Measurements from ENCODE around the gene TBC1D5.
"Not testable (repeated sequence)": the region's sequence is repeated elsewhere in the genome, so short reads cannot be mapped to it uniquely, and the experiment has no call there.

Gene TBC1D5

DNA sequence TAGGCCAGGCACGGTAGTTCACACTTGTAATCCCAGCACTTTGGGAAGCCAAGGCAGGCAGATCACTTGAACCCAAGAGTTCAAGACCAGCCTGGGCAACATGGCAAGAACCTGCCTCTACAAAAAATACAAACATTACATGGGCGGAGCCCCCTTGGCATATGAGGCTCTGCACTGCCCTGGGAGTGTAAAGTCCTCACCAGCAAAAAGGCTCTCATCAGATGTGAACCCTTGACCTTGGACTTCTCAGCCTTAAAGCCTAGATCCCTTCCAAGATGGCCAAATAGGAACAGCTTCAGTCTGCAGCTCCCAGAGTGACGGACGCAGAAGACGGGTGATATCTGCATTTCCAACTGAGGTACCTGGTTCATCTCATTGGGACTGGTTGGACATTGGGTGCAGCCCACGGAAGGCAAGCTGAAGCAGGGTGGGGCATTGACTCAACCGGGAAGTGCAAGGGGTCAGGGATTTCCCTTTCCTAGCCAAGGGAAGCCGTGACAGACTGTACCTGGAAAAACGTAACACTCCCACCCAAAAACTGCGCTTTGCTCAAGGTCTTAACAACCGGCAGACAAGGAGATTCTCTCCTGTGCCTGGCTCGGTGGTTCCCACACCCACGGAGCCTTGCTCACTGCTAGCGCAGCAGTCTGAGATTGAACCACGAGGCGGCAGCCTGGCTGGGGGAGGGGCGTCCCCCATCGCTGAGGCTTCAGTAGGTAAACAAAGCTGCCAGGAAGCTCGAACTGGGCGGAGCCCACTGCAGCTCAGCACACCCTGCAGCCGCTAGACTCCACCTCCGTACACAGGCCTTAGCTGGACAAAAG lies 49.4 kb downstream of the TBC1D5 start:
- H3K4me1 ChIP-seq (ENCODE audit: control insufficient read depth, insufficient read depth, low read length); H3K36me3 ChIP-seq (ENCODE audit: control insufficient read depth, insufficient read depth, low read length); H3K27me3 ChIP-seq (ENCODE audit: control insufficient read depth, insufficient read depth, low read length); H3K4me3 ChIP-seq (ENCODE audit: low read length); H3K27ac ChIP-seq (ENCODE audit: low read depth, low read length); H3K9ac ChIP-seq (ENCODE audit: low read length): not testable (repeated sequence)

DNA sequence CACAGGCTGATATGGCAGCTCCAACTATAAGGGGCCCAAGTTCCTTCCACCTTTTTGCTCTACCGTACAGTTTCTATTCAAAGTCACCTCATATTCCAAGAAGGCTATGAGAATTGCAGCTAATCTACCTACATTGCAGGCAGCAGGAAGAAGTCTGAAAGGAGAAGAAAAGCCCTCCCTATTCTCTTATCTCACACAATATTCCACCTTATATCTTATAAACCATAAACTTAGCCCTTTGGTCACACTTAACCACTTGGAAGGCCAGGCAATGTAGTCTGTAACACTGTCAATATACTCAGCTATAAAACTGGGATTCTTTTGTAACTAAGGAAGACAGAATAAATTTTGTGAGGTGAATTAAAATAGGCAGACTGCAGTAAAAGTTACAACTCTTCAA lies 54.9 kb downstream of the TBC1D5 start:
- Histone ChIP-seq H3K4me1 (ENCODE audit: control insufficient read depth, insufficient read depth, low read length) (no peaks in the 10 kb centered on the region), H3K27ac (ENCODE audit: low read depth, low read length) (no peak overlapping the region), H3K27me3 (ENCODE audit: control insufficient read depth, insufficient read depth, low read length) (no peaks in the 10 kb centered on the region), H3K36me3 (ENCODE audit: control insufficient read depth, insufficient read depth, low read length) (no peaks in the 10 kb centered on the region), H3K9ac (ENCODE audit: low read length) (no peak overlapping the region), H3K4me3 (ENCODE audit: low read length) (no peak overlapping the region)

DNA sequence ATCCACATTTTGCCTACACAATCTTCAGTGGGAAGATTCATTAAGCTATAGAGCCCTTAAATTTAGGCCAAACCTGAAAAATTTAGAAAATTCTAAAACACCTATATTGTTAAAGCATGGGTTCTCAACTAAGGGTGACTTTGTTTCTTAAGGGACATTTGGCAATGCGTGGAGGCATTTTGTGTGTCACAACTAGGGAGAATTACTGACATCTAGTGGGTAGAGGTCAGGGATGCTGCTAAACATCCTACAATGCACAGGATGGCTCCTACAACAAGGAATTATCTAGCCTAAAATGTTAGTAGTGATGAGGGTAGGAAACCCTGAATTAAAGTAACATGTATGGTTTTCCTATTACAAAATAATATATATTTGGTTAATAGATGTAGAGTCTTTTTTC lies 55.8 kb downstream of the TBC1D5 start:
- H3K4me1 ChIP-seq (ENCODE audit: control insufficient read depth, insufficient read depth, low read length), result no peaks in the 10 kb centered on the region
- H3K27ac ChIP-seq (ENCODE audit: low read depth, low read length), result no peak overlapping the region
- H3K4me3 ChIP-seq (ENCODE audit: low read length), result no peak overlapping the region
- no peaks in the 10 kb centered on the region for H3K27me3 ChIP-seq (ENCODE audit: control insufficient read depth, insufficient read depth, low read length)
- H3K36me3 ChIP-seq (ENCODE audit: control insufficient read depth, insufficient read depth, low read length), result no peaks in the 10 kb centered on the region
- H3K9ac ChIP-seq (ENCODE audit: low read length), result no peak overlapping the region

DNA sequence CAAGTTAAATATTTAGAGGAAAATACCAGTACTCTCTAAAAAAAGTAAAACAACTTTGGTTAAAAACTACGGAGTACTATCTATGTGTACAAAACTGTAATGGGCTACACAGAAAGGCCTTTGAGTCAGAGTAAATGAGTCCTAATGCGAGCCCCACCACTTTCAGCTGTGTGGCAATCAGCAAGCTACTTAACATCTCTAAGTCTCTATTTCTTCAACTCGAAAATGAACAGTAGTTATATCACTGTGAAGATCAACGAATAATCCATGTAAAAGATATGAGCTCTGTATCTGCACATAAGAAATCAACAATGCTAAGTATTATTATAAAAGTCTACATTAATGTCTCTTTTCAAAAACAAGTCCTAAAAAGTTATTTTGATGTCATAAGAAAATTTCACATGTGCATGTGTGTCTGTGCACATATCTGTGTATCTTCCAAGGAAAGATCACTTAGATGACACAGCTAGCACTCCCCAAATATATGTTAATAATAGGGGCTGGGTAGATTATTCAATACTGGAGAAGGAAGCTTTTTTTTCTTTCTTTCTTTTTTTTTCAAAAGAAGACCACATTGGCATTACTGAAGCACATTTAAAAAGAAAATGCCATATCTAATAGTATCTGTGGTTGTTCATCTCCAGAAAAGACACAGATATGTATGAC lies 58.8 kb downstream of the TBC1D5 start:
- Histone ChIP-seq H3K36me3 (ENCODE audit: control insufficient read depth, insufficient read depth, low read length) (no peaks in the 10 kb centered on the region), H3K27me3 (ENCODE audit: control insufficient read depth, insufficient read depth, low read length) (no peaks in the 10 kb centered on the region), H3K9ac (ENCODE audit: low read length) (no peak overlapping the region), H3K27ac (ENCODE audit: low read depth, low read length) (no peak overlapping the region), H3K4me3 (ENCODE audit: low read length) (no peak overlapping the region), H3K4me1 (ENCODE audit: control insufficient read depth, insufficient read depth, low read length) (no peaks in the 10 kb centered on the region)

DNA sequence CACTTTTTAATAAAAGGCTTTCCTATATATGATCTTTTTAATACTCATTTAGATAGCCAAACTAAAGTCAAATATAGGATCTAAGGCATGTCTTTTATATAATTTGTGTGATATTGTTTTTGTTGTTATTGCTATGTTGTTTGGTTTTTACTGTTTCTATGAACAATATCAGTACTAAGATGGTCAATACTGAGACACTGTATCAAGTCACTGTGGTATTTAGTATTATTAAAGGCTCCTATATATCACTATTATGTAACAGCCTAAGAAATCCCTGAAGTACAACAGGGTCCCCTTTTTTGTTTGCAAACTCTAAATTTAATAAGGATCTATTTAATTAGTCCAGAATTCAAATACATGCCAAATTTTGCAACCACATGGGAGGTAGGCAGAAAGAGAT lies 61.9 kb downstream of the TBC1D5 start:
- H3K27me3 ChIP-seq (ENCODE audit: control insufficient read depth, insufficient read depth, low read length), result no peaks in the 10 kb centered on the region
- no peak overlapping the region for H3K27ac ChIP-seq (ENCODE audit: low read depth, low read length)
- no peak overlapping the region for H3K9ac ChIP-seq (ENCODE audit: low read length)
- no peak overlapping the region for H3K4me3 ChIP-seq (ENCODE audit: low read length)
- no peaks in the 10 kb centered on the region for H3K4me1 ChIP-seq (ENCODE audit: control insufficient read depth, insufficient read depth, low read length)
- no peaks in the 10 kb centered on the region for H3K36me3 ChIP-seq (ENCODE audit: control insufficient read depth, insufficient read depth, low read length)

DNA sequence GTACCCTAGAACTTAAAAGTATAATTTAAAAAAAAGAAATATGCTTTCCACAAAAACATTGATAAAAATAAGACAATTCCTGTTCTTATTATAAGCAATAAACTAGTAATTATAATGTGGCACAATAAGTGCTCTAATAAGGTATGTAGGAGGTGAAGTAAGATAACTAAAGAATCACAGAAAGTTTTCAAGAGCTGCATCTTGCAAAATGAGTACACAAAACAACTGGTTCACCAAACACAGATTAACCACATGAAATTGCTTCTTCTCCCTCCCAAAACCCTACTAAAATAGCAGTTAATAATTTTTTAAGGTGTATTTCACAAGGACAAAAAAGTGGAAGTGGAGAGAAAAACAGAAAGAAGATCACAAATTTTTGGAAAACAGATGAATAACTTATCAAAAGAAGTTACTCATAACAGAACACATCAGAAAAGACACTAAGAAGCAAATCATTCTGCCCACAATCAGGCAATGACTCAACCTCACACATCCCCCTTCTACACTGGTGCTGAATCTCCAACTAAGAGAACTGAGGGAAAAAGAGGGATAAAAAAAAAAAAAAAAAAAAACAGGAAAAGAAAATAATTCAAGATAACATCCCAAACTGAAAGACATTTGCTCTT lies 64.2 kb downstream of the TBC1D5 start:
- H3K27me3 ChIP-seq (ENCODE audit: control insufficient read depth, insufficient read depth, low read length), result no peaks in the 10 kb centered on the region
- no peaks in the 10 kb centered on the region for H3K36me3 ChIP-seq (ENCODE audit: control insufficient read depth, insufficient read depth, low read length)
- H3K4me1 ChIP-seq (ENCODE audit: control insufficient read depth, insufficient read depth, low read length), result no peaks in the 10 kb centered on the region
- H3K27ac ChIP-seq (ENCODE audit: low read depth, low read length), result no peak overlapping the region
- no peak overlapping the region for H3K4me3 ChIP-seq (ENCODE audit: low read length)
- no peak overlapping the region for H3K9ac ChIP-seq (ENCODE audit: low read length)

DNA sequence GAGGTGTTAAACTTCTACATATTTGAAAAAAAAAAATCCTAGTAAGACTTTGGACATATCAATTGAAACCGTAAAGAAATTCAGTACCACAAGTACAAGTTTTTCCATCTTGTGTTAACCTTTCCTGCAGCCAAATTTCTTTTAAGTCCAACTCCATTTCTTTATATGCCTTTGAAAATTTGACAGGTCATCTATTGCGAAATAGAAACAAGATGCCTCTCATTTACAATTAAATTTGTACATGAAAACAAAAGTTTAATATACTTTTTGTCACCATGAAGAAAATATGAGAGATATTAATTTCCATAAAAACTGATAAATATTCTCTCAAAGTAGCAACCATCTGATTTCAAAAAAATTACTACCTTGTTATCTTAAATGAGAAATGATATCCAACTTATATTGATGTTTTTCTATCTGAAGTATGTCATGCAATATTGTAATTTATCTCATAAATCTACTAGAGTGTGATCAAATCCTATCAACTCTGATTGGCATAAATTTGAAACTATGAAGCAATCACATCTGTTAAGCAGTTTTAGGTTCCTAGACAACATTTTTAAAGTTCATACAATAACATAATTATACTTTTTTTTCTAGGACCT lies 68.2 kb downstream of the TBC1D5 start:
- no peaks in the 10 kb centered on the region for H3K27me3 ChIP-seq (ENCODE audit: control insufficient read depth, insufficient read depth, low read length)
- H3K27ac ChIP-seq (ENCODE audit: low read depth, low read length), result no peak overlapping the region
- H3K4me3 ChIP-seq (ENCODE audit: low read length), result no peak overlapping the region
- H3K36me3 ChIP-seq (ENCODE audit: control insufficient read depth, insufficient read depth, low read length), result no peaks in the 10 kb centered on the region
- no peaks in the 10 kb centered on the region for H3K4me1 ChIP-seq (ENCODE audit: control insufficient read depth, insufficient read depth, low read length)
- no peak overlapping the region for H3K9ac ChIP-seq (ENCODE audit: low read length)

DNA sequence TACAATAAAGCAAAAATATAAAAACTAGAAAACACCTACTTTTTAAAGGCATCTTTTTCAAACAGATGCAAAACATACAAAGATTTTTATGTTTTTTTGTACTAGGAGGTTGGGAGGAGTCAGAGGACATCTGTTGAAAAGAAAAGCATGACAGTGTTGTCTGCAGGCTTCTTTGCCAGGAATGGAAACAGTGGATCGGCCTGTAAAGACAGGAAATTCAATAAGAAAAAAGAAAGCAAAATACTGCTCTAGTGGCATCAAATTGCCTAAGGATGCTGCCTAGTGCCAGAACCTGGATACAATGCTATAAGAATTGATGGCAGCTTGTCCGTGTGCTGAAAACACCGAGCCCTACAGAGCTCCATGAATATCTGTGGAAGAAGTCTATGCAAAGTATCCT lies 69.9 kb downstream of the TBC1D5 start:
- Histone ChIP-seq H3K4me1 (ENCODE audit: control insufficient read depth, insufficient read depth, low read length) (no peaks in the 10 kb centered on the region), H3K27me3 (ENCODE audit: control insufficient read depth, insufficient read depth, low read length) (no peaks in the 10 kb centered on the region), H3K36me3 (ENCODE audit: control insufficient read depth, insufficient read depth, low read length) (no peaks in the 10 kb centered on the region), H3K9ac (ENCODE audit: low read length) (no peak overlapping the region), H3K27ac (ENCODE audit: low read depth, low read length) (no peak overlapping the region), H3K4me3 (ENCODE audit: low read length) (no peak overlapping the region)

DNA sequence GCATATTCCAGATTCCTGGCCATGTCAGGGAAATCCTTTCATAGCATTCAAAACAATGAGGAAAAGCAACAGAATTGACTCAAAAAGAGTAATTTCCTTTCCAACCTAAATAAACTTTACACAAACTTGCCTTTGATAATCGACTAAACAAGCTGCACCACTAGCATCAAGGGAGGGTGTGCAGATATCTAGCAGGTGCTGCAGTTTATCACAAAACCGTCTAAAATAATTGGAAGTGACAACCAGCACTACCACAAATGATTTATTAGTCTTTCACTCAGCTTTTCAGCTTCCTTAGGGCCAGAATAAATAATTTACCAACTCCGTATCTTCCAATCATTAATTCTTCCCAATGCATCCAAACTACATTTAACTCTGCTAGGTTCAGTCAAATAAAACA lies 71.7 kb downstream of the TBC1D5 start:
- H3K27me3 ChIP-seq (ENCODE audit: control insufficient read depth, insufficient read depth, low read length), result no peaks in the 10 kb centered on the region
- H3K9ac ChIP-seq (ENCODE audit: low read length), result no peak overlapping the region
- no peak overlapping the region for H3K4me3 ChIP-seq (ENCODE audit: low read length)
- no peaks in the 10 kb centered on the region for H3K36me3 ChIP-seq (ENCODE audit: control insufficient read depth, insufficient read depth, low read length)
- H3K4me1 ChIP-seq (ENCODE audit: control insufficient read depth, insufficient read depth, low read length), result no peaks in the 10 kb centered on the region
- H3K27ac ChIP-seq (ENCODE audit: low read depth, low read length), result no peak overlapping the region

DNA sequence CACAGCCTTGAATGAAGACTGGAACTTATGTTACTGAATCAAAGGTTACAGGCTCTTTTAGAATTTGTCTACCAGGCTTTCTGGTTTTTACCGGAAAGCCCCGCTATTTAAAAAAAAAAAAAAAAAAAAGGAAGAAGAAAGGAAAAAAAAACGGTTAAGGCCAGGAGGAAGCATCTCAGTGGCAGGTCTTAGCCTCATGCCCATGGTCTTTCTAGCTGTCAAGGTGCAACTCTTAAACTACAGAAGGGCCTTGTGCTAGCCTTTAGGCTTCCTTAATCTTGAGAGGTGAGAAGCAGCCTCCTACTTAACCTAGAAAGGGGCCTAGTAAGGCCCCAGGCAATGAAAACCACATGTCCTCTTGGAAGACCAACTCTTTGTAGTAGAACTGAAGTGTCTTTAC lies 77.5 kb downstream of the TBC1D5 start:
- Histone ChIP-seq H3K27ac (ENCODE audit: low read depth, low read length) (no peak overlapping the region), H3K4me1 (ENCODE audit: control insufficient read depth, insufficient read depth, low read length) (no peaks in the 10 kb centered on the region), H3K27me3 (ENCODE audit: control insufficient read depth, insufficient read depth, low read length) (no peaks in the 10 kb centered on the region), H3K36me3 (ENCODE audit: control insufficient read depth, insufficient read depth, low read length) (no peaks in the 10 kb centered on the region), H3K4me3 (ENCODE audit: low read length) (no peak overlapping the region), H3K9ac (ENCODE audit: low read length) (no peak overlapping the region)

DNA sequence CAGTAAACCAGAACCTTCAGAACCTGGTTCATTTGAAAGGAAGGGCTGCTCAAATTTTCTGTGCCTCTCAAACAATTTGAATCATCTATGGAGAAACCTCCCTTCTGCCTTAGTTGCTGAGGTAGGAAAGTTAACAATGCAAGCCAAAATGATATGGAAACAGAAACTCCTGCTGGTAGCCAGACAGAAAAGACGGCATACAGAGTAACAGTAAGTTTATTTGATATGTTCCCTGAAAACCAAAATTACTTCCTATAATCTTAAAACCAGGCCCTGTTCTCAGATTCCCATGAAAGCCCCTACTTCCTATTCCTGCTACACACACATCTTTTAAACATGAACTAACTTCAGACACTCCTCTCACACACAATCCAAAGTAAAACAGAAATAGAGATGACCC lies 86.2 kb downstream of the TBC1D5 start:
- Histone ChIP-seq H3K4me3 (ENCODE audit: low read length) (no peak overlapping the region), H3K36me3 (ENCODE audit: control insufficient read depth, insufficient read depth, low read length) (no peaks in the 10 kb centered on the region), H3K27ac (ENCODE audit: low read depth, low read length) (no peak overlapping the region), H3K27me3 (ENCODE audit: control insufficient read depth, insufficient read depth, low read length) (no peaks in the 10 kb centered on the region), H3K9ac (ENCODE audit: low read length) (no peak overlapping the region), H3K4me1 (ENCODE audit: control insufficient read depth, insufficient read depth, low read length) (no peaks in the 10 kb centered on the region)

DNA sequence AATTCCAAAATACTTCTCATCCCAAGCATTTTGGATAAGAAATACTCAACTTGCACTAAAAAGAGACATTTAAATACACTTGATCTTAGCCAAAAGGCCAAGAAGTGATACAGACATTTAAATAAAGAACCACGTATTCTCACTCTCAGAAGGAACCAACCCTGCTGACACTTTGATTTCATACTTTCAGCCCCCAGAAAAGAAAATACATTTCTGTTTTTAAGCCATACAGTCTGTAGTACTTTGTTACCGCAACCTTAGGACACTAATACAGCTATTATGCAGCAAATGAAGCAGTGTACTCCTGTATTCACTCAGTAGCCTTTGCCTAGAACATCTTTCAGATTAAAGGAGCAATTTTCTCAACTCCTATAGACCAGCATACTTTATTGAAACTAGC lies 86.7 kb downstream of the TBC1D5 start:
- H3K4me3 ChIP-seq (ENCODE audit: low read length), result no peak overlapping the region
- no peaks in the 10 kb centered on the region for H3K4me1 ChIP-seq (ENCODE audit: control insufficient read depth, insufficient read depth, low read length)
- no peak overlapping the region for H3K27ac ChIP-seq (ENCODE audit: low read depth, low read length)
- H3K36me3 ChIP-seq (ENCODE audit: control insufficient read depth, insufficient read depth, low read length), result no peaks in the 10 kb centered on the region
- no peak overlapping the region for H3K9ac ChIP-seq (ENCODE audit: low read length)
- H3K27me3 ChIP-seq (ENCODE audit: control insufficient read depth, insufficient read depth, low read length), result no peaks in the 10 kb centered on the region
